Mucosa of stomach (tissue), 1 donor: ENCODE measurements around the gene SOX30.

Experiments used
- H3K27me3 ChIP-seq: one replicate; pipeline ENCODE4 v1.7.0; 2013; ENCODE audit warnings: mild to moderate bottlenecking, low read length; ENCODE audit not compliant: control insufficient read depth, insufficient read depth
- H3K36me3 ChIP-seq: one replicate; pipeline ENCODE4 v1.7.0; 2013; ENCODE audit warnings: low read length; ENCODE audit not compliant: control insufficient read depth, insufficient read depth
- H3K4me1 ChIP-seq: one replicate; pipeline ENCODE4 v1.7.0; 2013; ENCODE audit warnings: mild to moderate bottlenecking, low read length; ENCODE audit not compliant: control insufficient read depth, insufficient read depth
- H3K4me3 ChIP-seq: one replicate; pipeline ENCODE4 v1.7.0; 2013; ENCODE audit warnings: low read length
- H3K9ac ChIP-seq: one replicate; pipeline ENCODE4 v1.7.0; 2013; ENCODE audit warnings: mild to moderate bottlenecking, low read length, moderate library complexity
- H3K9me3 ChIP-seq: one replicate; pipeline ENCODE4 v1.7.0; 2013; ENCODE audit warnings: mild to moderate bottlenecking, low read length, moderate library complexity; ENCODE audit not compliant: control insufficient read depth
- donor health status: Pancreatic carcinoma.

The SOX30 gene

DNA sequence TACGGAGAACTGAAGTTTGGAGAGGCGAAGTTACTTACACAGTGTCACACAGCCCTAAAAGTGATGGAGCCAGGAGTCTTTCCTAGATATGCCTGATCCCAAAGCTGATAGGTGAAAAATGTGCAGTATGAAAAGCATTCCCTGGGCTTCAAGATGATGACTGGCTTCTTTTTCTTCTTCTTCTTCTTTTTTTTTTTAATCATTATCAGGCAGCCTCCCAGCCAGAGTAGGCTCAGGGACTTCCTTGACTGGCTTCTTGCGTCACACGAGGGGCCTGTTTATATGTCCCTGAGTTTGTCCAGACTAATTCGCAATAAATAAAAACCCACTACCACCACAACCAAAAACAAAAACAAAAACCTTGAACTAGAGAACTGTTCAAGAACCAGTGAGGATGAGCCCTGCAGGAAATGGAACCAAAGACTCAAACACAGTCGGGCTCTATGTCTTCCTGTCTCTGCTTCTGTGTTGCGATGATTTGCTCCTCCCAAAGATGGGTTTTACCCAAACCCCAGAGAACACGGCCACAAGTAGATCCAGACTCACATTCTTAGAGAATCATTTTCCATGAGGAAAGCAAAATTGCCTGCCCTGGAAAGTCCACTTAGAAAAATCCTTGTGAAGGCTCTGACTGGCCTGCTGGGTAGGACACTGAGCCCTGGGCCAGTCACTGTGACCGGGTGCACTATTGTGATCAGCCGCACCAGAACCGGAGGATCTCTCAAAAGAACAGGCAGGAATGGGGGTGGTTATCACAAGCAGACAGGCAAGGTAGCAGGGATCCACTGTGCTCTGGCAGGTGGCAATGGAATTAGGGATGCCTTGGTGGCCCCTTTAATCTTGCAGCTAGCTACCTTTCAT lies 38.6 kb downstream of the SOX30 start:
- H3K27me3 ChIP-seq = no peaks in the 10 kb centered on the region
- H3K4me1 ChIP-seq = no peaks in the 10 kb centered on the region
- H3K9me3 ChIP-seq = no peaks in the 10 kb centered on the region
- no peaks in the 10 kb centered on the region for H3K36me3 ChIP-seq
- no peak overlapping the region for H3K4me3 ChIP-seq
- H3K9ac ChIP-seq = no peak overlapping the region

DNA sequence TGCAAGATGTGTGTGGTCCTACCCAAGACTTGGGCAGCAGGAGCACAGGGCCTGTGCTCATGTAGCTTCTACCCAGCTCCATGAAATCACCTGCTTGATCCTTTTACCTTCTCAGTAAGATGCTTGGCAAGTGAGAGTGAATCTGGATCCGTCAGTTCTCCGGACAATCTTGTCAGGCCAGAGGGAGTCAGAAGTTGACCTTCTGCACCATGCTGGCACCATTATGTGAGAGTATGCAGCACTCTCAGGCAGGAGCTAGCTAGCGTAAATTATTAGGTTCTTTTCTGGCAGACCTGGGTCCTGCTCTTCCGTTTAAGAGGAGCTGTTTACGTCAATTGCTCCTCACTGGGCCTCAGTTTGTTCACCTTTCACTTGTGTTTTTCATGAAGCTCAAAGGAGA lies 39.7 kb downstream of the SOX30 start:
- no peaks in the 10 kb centered on the region for H3K36me3 ChIP-seq
- no peaks in the 10 kb centered on the region for H3K27me3 ChIP-seq
- H3K4me3 ChIP-seq = no peak overlapping the region
- H3K9me3 ChIP-seq = no peaks in the 10 kb centered on the region
- no peak overlapping the region for H3K9ac ChIP-seq
- no peaks in the 10 kb centered on the region for H3K4me1 ChIP-seq

DNA sequence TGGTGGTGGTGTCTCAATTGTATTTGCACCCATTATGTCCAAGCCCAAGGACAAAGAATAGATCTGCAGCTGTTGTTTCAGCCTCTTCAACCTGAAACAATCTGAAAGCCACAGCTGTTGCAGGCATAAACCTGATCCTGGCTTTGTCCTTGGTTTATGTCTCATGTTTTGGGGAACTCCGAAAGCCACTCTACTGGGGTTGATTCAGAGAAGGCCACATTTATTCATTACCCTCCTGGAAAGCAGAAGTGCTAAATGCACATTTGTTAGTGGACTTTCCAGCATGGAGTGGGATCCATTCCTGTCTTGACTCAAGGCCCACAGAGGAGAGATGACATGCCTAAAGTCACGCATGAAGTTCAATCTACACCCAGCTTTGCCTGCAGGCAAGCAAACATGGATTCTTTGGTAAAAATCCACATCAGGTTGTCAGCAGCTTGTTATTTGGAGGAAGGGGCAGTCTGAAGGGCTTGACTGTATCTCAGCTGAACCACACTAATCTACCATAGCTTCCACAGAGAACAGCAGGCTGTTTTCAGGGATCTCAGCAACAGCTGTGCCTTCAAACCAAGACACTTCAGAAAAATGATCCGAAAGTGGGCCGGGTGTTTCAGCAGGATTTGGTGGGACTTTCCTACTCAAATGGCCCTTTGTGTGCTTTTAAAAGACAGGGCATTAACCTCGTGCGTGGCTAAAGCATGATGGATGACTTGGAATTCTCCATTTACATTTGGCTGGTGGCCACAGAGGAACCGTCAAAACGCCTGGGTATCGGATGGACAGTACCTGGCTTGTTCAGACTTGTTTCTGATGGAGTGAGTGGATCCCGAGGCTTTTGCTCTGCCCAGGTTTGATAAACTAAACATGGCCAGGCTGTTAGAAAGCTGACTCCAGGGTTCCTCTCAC lies 40.4 kb downstream of the SOX30 start:
- Histone ChIP-seq H3K4me1 (no peaks in the 10 kb centered on the region), H3K36me3 (no peaks in the 10 kb centered on the region), H3K9me3 (no peaks in the 10 kb centered on the region), H3K9ac (no peak overlapping the region), H3K4me3 (no peak overlapping the region), H3K27me3 (no peaks in the 10 kb centered on the region)

DNA sequence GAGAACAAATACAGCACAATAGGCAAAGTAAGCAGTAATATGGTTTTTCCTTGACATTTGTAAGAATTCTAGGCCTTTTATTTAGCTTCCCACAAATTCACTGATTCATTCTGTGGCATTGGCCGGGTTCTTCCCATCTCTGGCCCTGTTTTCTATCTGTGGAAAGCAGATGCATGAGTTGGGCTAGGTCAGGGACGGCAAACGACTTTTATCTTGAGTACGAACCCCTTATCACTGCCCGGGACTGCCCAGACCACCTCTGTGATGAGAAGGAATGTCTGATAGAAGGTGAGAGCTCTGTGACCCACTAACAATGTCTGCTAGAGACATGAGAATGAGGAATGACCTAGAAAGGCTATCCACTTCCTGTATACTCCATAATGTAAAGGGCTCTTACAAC lies 41.2 kb downstream of the SOX30 start:
- Histone ChIP-seq H3K4me3 (no peak overlapping the region), H3K4me1 (no peaks in the 10 kb centered on the region)

DNA sequence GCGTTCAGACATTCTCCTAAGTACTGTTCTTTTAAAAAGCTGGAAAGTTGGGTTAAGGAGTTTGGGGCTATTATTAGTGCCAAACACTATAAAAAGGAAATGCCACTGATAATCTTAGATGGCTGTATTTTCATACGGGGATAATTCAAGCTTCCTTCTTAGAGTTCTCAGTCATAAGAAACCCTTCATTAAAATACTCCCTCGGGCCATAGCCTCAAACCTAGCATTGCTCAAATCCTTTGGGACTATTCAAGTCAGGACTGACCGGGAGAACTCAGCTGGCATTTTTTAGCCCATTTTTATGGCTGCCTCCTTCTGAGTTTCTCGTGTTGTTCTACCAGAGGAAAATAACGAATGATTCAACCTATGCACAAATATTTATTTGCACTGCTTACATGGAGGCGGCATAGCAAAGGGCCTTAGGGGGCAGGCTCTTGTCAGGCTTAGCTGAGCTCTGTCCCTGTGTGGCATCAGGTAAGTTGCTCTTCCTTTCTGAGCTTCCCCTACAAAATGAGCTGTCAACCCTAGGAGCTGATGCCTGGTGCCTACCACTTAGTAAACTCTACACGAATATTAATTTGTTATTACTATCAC lies 43.2 kb downstream of the SOX30 start:
- H3K36me3 ChIP-seq = no peaks in the 10 kb centered on the region
- H3K4me1 ChIP-seq = no peaks in the 10 kb centered on the region
- H3K4me3 ChIP-seq = no peak overlapping the region
- H3K9ac ChIP-seq = no peak overlapping the region
- no peaks in the 10 kb centered on the region for H3K9me3 ChIP-seq
- H3K27me3 ChIP-seq = no peaks in the 10 kb centered on the region

More for the DNA sequence above, 41.2 kb downstream of the SOX30 start:
- Histone ChIP-seq H3K9ac (no peak overlapping the region), H3K36me3 (no peaks in the 10 kb centered on the region), H3K27me3 (no peaks in the 10 kb centered on the region), H3K9me3 (no peaks in the 10 kb centered on the region)

DNA sequence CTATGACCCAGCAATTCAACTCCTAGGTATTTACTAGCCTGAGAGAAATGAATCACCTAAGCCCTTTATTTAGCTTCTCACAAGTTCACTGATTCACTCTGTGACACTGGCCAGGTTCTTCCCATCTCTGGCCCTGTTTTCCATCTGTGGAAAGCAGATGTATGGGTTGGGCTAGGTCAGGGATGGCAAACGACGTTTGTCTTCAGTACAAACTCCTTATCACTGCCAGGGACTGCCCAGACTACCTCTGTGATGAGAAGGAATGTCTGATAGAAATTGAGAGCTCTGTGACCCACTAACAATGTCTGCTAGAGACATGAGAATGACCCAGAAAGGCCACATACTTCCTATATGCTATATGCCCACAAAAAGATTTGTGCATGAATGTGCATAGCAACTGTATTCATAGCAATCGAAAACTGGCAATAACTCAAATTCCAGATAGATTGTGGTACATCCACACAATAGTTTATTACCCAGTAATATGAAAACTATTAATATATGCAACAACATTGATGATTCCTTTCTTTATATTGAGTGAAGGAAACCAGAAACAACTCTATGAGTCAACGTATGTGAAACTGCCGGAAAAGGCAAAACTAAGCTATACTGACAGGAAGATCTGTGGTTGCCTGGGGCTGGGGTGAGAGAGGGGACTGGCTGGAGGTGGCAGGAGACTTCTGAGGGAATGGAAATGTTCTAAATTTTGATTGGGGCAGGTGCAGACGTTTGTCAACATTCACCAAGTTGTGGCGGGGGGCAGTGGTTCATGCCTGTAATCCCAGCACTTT lies 44.7 kb downstream of the SOX30 start:
- no peaks in the 10 kb centered on the region for H3K27me3 ChIP-seq
- no peak overlapping the region for H3K9ac ChIP-seq
- H3K4me3 ChIP-seq = no peak overlapping the region
- H3K4me1 ChIP-seq = no peaks in the 10 kb centered on the region
- H3K36me3 ChIP-seq = no peaks in the 10 kb centered on the region
- H3K9me3 ChIP-seq = no peaks in the 10 kb centered on the region

DNA sequence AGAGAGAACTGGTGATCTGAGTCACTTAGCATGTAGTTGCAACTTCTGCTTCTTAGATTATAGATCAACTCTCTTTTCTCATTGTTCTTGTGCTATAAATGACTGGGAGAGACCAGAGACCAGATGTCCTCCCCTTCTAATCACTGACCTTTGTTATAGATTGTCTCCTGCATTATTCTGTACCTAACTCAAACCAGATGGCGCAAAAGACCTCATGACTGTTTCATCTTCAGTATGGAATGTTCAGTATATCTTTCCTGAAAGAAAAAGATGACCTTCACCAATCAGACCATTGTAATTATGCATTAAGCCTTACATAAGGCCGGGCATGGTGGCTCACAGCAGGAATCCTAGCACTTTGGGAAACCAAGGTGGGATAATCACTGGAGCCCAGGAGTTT lies 46.2 kb downstream of the SOX30 start:
- Histone ChIP-seq H3K4me1 (no peaks in the 10 kb centered on the region), H3K9me3 (no peaks in the 10 kb centered on the region), H3K4me3 (no peak overlapping the region), H3K9ac (no peak overlapping the region), H3K27me3 (no peaks in the 10 kb centered on the region), H3K36me3 (no peaks in the 10 kb centered on the region)

DNA sequence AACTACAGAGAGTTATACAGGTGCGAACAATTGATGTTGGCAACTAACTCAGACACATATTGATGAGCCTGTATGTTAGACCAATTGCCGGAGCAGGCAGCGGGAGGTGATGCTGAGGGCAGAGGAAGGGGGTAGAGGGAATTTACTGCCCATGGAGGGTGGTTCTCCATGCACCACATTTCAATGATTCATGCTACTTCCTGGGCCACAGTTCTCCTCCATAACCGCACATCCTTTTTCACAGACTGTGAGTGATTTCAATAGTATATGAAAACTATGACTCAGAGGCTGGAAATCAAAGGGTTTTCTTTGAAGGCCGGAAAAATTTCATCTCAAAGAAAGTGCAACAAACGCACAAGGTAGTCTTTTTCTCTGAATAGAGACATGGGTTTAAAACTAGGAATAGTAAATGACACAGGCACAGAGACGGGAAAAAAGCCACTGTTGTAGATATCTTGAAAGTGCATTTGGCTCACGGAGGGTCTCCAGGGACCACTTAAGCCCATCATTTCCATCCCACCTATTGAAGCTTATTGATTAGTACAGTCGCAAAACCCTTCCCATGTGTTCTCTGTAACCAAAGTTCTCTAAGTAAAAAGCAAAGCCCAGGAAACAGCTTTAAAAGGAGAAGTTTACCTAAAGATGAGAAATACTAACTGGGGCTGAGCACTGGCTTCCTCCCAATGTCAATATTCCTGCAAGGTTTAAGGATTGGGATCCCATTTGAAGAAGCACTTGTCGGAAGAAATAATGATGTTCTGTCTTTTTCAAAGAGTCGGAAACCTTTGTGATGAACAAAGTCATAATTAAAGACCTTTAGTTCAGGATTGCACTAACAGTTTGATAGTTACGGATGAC lies 48.7 kb downstream of the SOX30 start:
- Histone ChIP-seq H3K36me3 (no peaks in the 10 kb centered on the region), H3K4me3 (no peak overlapping the region), H3K27me3 (no peaks in the 10 kb centered on the region), H3K4me1 (no peaks in the 10 kb centered on the region), H3K9ac (no peak overlapping the region), H3K9me3 (no peaks in the 10 kb centered on the region)

DNA sequence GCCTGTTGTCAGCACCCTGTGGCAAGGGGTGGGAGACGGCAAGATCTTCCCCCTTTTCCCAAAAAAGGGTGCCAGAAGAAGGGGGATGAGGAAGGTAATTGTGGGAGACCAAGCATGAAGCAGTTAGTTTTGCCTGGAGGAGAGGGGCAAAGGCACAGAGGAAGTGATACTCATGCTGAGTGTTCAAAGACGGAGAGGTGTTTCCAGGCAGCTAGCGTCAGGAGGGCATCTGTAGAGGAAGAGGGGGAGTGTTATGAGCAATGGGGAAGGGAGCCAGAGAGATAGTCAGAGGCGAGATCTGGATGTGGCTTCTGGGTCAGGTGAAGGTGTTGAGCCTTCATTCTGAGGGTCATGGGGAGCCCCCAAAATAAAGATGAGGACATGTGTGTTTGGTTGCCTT lies 49.7 kb downstream of the SOX30 start:
- Histone ChIP-seq H3K27me3 (no peaks in the 10 kb centered on the region), H3K9me3 (no peaks in the 10 kb centered on the region), H3K4me3 (no peak overlapping the region), H3K9ac (no peak overlapping the region), H3K4me1 (no peaks in the 10 kb centered on the region), H3K36me3 (no peaks in the 10 kb centered on the region)

DNA sequence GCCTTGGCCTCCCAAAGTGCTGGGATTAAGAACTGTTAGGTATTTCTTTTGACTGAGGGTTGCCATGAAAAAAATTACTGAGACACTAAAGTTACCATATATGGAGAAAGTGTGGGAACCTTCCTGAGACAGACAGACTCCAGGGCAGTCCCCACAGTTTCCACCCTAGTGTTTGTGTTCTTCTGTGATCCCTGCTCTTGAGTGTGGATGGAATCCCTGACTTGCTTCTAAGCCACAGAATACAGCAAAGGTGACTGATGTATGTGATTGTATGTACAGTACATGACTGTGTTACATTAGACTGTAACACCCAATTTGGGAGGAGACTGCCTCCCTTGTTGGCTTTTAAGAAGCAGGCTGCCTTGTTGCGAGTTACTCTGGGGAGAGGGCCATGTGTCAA lies 52.0 kb downstream of the SOX30 start:
- no peaks in the 10 kb centered on the region for H3K27me3 ChIP-seq
- no peaks in the 10 kb centered on the region for H3K4me1 ChIP-seq
- no peak overlapping the region for H3K4me3 ChIP-seq

DNA sequence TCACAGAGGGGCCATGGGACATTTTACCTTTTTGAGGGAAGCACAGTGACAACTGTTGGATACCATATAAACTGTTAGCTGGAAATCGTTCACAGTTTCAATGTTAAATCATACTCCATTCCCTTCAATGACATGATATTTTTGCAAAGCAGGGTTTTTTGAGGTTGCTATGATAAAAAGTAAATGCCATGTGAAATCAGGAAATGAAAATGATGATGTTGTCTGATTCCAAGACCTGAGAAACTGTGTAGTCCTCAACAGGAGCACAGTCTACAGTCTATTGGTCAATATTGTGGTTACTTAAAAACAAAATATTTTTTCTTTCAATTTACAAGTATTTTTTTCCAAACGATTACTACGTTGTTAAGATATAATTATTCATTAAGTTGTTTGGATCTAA lies 52.7 kb downstream of the SOX30 start:
- no peaks in the 10 kb centered on the region for H3K9me3 ChIP-seq
- H3K36me3 ChIP-seq = no peaks in the 10 kb centered on the region
- no peak overlapping the region for H3K9ac ChIP-seq
- H3K4me1 ChIP-seq = no peaks in the 10 kb centered on the region
- H3K4me3 ChIP-seq = no peak overlapping the region
- H3K27me3 ChIP-seq = no peaks in the 10 kb centered on the region

More for the DNA sequence above, 52.0 kb downstream of the SOX30 start:
- Histone ChIP-seq H3K9me3 (no peaks in the 10 kb centered on the region), H3K9ac (no peak overlapping the region), H3K36me3 (no peaks in the 10 kb centered on the region)
